Stimulated activated CD8-positive, alpha-beta memory T cell treated with anti-CD3 and anti-CD28 coated beads, Interleukin-4, amount 100 ng/mL, for 4 hours (primary cell): ENCODE data around the gene MBD1.
"Not testable (repeated sequence)": the region's sequence is repeated elsewhere in the genome, so short reads cannot be mapped to it uniquely, and the experiment has no call there.

Experiments
- DNase-seq, 2 donors: peaks; one replicate each; pipeline ENCODE4 v3.0.0-alpha.2; 2020; ENCODE audit warnings: low read depth in 2 of 2, low spot score in 1 of 2

The MBD1 gene

GRCh38 chr18:50293039-50293438 is 11.7 kb upstream of the MBD1 start:
- DNase-seq, result no peak

- no peak for DNase-seq
Measured at GRCh38 chr18:50289108-50289443, 7.8 kb upstream of the MBD1 start.

- DNase-seq, result not testable (repeated sequence)
Measured at GRCh38 chr18:50288348-50289107, 7.2 kb upstream of the MBD1 start.

GRCh38 chr18:50287441-50288347 is 6.4 kb upstream of the MBD1 start, which contains the start of gene CXXC1:
Gene CXXC1, minus strand, starts transcription at chr18:50287692. Its CDS starts 103 bp downstream, at chr18:50287589.
- peak; percentile 92 to 98 for DNase-seq

GRCh38 chr18:50287028-50287440 is 5.7 kb upstream of the MBD1 start:
- no peak for DNase-seq

- no peak for DNase-seq
Measured at GRCh38 chr18:50286391-50287027, 5.2 kb upstream of the MBD1 start.

GRCh38 chr18:50285631-50286321 is 4.5 kb upstream of the MBD1 start:
- DNase-seq, result no peak

GRCh38 chr18:50285071-50285470 is 3.7 kb upstream of the MBD1 start:
- DNase-seq, result no peak

GRCh38 chr18:50284255-50284885 is 3.0 kb upstream of the MBD1 start:
- DNase-seq, result no peak

GRCh38 chr18:50283469-50284209 is 2.3 kb upstream of the MBD1 start:
- no peak for DNase-seq

GRCh38 chr18:50282521-50283335 is 1.4 kb upstream of the MBD1 start:
- no peak for DNase-seq

- DNase-seq, result no peak
Measured at GRCh38 chr18:50281972-50282520, 723 bp upstream of the MBD1 start.

- DNase-seq, result no peak
Measured at GRCh38 chr18:50280707-50281294, 522 bp downstream of the MBD1 start.

- DNase-seq, result no peak
Measured at GRCh38 chr18:50279752-50280151, 1.6 kb downstream of the MBD1 start.

GRCh38 chr18:50277942-50278341 is 3.4 kb downstream of the MBD1 start:
- no peak for DNase-seq

- DNase-seq, result no peak
Measured at GRCh38 chr18:50276452-50276851, 4.9 kb downstream of the MBD1 start.

GRCh38 chr18:50275503-50276036 is 5.8 kb downstream of the MBD1 start:
- DNase-seq, result no peak

- DNase-seq, result no peak
Measured at GRCh38 chr18:50274941-50275340, 6.4 kb downstream of the MBD1 start.
